HEK293 (cell line): ENCODE measurements around the gene HOXB7.

ENCODE experiments used
- ATF2 ChIP-seq: fragments of 450-650 bp; formaldehyde crosslinking; IDR thresholded peaks from 2 replicates; pipeline ENCODE4 v1.5.1; 2016; ENCODE audit warnings: missing biosample characterization, missing genetic modification characterization, low read depth
- GLI2 ChIP-seq: fragments of 450-650 bp; formaldehyde crosslinking; IDR thresholded peaks from 2 replicates; pipeline ENCODE4; 2017; ENCODE audit warnings: missing biosample characterization, missing genetic modification characterization, low read depth, borderline replicate concordance
- GLIS2 ChIP-seq: fragments of 450-650 bp; formaldehyde crosslinking; IDR thresholded peaks from 2 replicates; pipeline ENCODE4 v1.5.1; 2016; ENCODE audit warnings: missing biosample characterization, missing genetic modification characterization
- HOXC10 ChIP-seq: sonication (generic); formaldehyde crosslinking; IDR thresholded peaks from 2 replicates; pipeline ENCODE4 v1.8.1; 2023; ENCODE audit warnings: mild to moderate bottlenecking, missing genetic modification reagents
- KLF1 ChIP-seq: fragments of 450-650 bp; formaldehyde crosslinking; IDR thresholded peaks from 2 replicates; pipeline ENCODE4 v1.5.1; 2016; ENCODE audit warnings: missing biosample characterization, missing genetic modification characterization
- MYNN ChIP-seq: fragments of 450-650 bp; formaldehyde crosslinking; IDR thresholded peaks from 2 replicates; pipeline ENCODE4 v1.5.1; 2016; ENCODE audit warnings: missing biosample characterization, missing genetic modification characterization, borderline replicate concordance
- REST ChIP-seq: fragments of 450-650 bp; formaldehyde crosslinking; IDR thresholded peaks from 2 replicates; pipeline ENCODE4 v1.5.1; 2016; ENCODE audit warnings: missing biosample characterization, missing genetic modification characterization
- ZBTB20 ChIP-seq: fragments of 450-650 bp; formaldehyde crosslinking; IDR thresholded peaks from 2 replicates; pipeline ENCODE4 v1.5.1; 2016; ENCODE audit warnings: missing biosample characterization, missing genetic modification characterization
- ZBTB8A ChIP-seq: fragments of 450-650 bp; formaldehyde crosslinking; IDR thresholded peaks from 2 replicates; pipeline ENCODE4 v1.5.1; 2016; ENCODE audit warnings: missing biosample characterization, missing genetic modification characterization
- ZNF16 ChIP-seq: fragments of 450-650 bp; formaldehyde crosslinking; IDR thresholded peaks from 2 replicates; pipeline ENCODE4 v1.5.1; 2016; ENCODE audit warnings: low read depth, missing biosample characterization, missing genetic modification characterization
- ZNF174 ChIP-seq: fragments of 450-650 bp; formaldehyde crosslinking; IDR thresholded peaks from 2 replicates; pipeline ENCODE4 v1.5.0; 2017; ENCODE audit warnings: missing biosample characterization, mild to moderate bottlenecking, missing genetic modification characterization
- ZNF585B ChIP-seq: fragments of 450-650 bp; formaldehyde crosslinking; IDR thresholded peaks from 2 replicates; pipeline ENCODE4 v1.5.1; 2016; ENCODE audit warnings: missing biosample characterization, missing genetic modification characterization
- ZNF670 ChIP-seq: fragments of 450-650 bp; formaldehyde crosslinking; IDR thresholded peaks from 2 replicates; pipeline ENCODE4 v1.5.1; 2016; ENCODE audit warnings: missing biosample characterization, missing genetic modification characterization, low read depth
- ZNF707 ChIP-seq: fragments of 450-650 bp; formaldehyde crosslinking; IDR thresholded peaks from 2 replicates; pipeline ENCODE4 v1.5.1; 2016; ENCODE audit warnings: missing biosample characterization, missing genetic modification characterization
- ZNF776 ChIP-seq: fragments of 450-650 bp; formaldehyde crosslinking; IDR thresholded peaks from 2 replicates; pipeline ENCODE4 v1.5.0; 2017; ENCODE audit warnings: missing biosample characterization, missing genetic modification characterization, borderline replicate concordance
- ZSCAN23 ChIP-seq: fragments of 450-650 bp; formaldehyde crosslinking; IDR thresholded peaks from 2 replicates; pipeline ENCODE4 v1.5.1; 2016; ENCODE audit warnings: missing biosample characterization, missing genetic modification characterization
- ZSCAN30 ChIP-seq: fragments of 450-650 bp; IDR thresholded peaks from 2 replicates; pipeline ENCODE4 v1.5.1; 2018; ENCODE audit warnings: missing biosample characterization, mild to moderate bottlenecking, missing genetic modification characterization, moderate library complexity
- TF ChIP-seq, protein P1 (sequence below): fragments of 450-650 bp; formaldehyde crosslinking; IDR thresholded peaks from 2 replicates; pipeline ENCODE4 v1.5.1; 2016; ENCODE audit warnings: missing biosample characterization, missing genetic modification characterization, borderline replicate concordance
- TF ChIP-seq, protein P2 (sequence below): fragments of 450-650 bp; formaldehyde crosslinking; conservative IDR thresholded peaks from 2 replicates; pipeline ENCODE4 v1.5.1; 2016; ENCODE audit warnings: low read depth, missing biosample characterization, missing genetic modification characterization
- TF ChIP-seq, protein P3 (sequence below): fragments of 450-650 bp; formaldehyde crosslinking; IDR thresholded peaks from 2 replicates; pipeline ENCODE4 v1.5.1; 2016; ENCODE audit warnings: missing biosample characterization, missing genetic modification characterization

The HOXB7 gene

GRCh38 chr17:48646183-48647102 lies 35.6 kb upstream of the HOXB7 start (continued):
- TF ChIP-seq REST (tag by site-specific recombination) (no peak; the same call in 1 of the 2 replicates), ZNF16 (tag by site-specific recombination) (no peak), ZNF585B (0 out of 2 replicates have a peak, but pooled peaks have one; percentile 1), ZBTB8A (tag by site-specific recombination) (peak; percentile 85), HOXC10 (CRISPR knock-in tag) (no peak), ZNF174 (tag by site-specific recombination) (no peak), GLI2 (no peak), ZNF670 (tag by site-specific recombination) (no peak), ZSCAN23 (tag by site-specific recombination) (no peak), ZBTB20 (tag by site-specific recombination) (peak; percentile 97), ZSCAN30 (0 out of 2 replicates have a peak, but pooled peaks have one; percentile 25), ZNF776 (no peak), ZNF707 (tag by site-specific recombination) (no peak), GLIS2 (tag by site-specific recombination) (peak; percentile 86; the same call in 1 of the 2 replicates), ATF2 (tag by site-specific recombination) (no peak), KLF1 (tag by site-specific recombination) (peak; percentile 82), MYNN (tag by site-specific recombination) (no peak)
- TF ChIP-seq, protein P1, sequence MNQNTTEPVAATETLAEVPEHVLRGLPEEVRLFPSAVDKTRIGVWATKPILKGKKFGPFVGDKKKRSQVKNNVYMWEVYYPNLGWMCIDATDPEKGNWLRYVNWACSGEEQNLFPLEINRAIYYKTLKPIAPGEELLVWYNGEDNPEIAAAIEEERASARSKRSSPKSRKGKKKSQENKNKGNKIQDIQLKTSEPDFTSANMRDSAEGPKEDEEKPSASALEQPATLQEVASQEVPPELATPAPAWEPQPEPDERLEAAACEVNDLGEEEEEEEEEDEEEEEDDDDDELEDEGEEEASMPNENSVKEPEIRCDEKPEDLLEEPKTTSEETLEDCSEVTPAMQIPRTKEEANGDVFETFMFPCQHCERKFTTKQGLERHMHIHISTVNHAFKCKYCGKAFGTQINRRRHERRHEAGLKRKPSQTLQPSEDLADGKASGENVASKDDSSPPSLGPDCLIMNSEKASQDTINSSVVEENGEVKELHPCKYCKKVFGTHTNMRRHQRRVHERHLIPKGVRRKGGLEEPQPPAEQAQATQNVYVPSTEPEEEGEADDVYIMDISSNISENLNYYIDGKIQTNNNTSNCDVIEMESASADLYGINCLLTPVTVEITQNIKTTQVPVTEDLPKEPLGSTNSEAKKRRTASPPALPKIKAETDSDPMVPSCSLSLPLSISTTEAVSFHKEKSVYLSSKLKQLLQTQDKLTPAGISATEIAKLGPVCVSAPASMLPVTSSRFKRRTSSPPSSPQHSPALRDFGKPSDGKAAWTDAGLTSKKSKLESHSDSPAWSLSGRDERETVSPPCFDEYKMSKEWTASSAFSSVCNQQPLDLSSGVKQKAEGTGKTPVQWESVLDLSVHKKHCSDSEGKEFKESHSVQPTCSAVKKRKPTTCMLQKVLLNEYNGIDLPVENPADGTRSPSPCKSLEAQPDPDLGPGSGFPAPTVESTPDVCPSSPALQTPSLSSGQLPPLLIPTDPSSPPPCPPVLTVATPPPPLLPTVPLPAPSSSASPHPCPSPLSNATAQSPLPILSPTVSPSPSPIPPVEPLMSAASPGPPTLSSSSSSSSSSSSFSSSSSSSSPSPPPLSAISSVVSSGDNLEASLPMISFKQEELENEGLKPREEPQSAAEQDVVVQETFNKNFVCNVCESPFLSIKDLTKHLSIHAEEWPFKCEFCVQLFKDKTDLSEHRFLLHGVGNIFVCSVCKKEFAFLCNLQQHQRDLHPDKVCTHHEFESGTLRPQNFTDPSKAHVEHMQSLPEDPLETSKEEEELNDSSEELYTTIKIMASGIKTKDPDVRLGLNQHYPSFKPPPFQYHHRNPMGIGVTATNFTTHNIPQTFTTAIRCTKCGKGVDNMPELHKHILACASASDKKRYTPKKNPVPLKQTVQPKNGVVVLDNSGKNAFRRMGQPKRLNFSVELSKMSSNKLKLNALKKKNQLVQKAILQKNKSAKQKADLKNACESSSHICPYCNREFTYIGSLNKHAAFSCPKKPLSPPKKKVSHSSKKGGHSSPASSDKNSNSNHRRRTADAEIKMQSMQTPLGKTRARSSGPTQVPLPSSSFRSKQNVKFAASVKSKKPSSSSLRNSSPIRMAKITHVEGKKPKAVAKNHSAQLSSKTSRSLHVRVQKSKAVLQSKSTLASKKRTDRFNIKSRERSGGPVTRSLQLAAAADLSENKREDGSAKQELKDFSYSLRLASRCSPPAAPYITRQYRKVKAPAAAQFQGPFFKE (tag by site-specific recombination): 0 out of 2 replicates have a peak, but pooled peaks have one; percentile 23
- TF ChIP-seq, protein P2, sequence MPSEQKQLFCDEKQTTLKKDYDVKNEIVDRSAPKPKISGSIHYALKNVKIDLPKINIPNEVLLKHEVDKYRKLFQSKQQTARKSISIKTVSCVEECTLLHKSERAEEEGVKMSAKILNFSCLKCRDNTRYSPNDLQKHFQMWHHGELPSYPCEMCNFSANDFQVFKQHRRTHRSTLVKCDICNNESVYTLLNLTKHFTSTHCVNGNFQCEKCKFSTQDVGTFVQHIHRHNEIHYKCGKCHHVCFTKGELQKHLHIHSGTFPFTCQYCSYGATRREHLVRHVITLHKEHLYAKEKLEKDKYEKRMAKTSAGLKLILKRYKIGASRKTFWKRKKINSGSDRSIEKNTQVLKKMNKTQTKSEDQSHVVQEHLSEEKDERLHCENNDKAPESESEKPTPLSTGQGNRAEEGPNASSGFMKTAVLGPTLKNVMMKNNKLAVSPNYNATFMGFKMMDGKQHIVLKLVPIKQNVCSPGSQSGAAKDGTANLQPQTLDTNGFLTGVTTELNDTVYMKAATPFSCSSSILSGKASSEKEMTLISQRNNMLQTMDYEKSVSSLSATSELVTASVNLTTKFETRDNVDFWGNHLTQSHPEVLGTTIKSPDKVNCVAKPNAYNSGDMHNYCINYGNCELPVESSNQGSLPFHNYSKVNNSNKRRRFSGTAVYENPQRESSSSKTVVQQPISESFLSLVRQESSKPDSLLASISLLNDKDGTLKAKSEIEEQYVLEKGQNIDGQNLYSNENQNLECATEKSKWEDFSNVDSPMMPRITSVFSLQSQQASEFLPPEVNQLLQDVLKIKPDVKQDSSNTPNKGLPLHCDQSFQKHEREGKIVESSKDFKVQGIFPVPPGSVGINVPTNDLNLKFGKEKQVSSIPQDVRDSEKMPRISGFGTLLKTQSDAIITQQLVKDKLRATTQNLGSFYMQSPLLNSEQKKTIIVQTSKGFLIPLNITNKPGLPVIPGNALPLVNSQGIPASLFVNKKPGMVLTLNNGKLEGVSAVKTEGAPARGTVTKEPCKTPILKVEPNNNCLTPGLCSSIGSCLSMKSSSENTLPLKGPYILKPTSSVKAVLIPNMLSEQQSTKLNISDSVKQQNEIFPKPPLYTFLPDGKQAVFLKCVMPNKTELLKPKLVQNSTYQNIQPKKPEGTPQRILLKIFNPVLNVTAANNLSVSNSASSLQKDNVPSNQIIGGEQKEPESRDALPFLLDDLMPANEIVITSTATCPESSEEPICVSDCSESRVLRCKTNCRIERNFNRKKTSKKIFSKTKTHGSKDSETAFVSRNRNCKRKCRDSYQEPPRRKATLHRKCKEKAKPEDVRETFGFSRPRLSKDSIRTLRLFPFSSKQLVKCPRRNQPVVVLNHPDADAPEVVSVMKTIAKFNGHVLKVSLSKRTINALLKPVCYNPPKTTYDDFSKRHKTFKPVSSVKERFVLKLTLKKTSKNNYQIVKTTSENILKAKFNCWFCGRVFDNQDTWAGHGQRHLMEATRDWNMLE (tag by site-specific recombination): no peak
- TF ChIP-seq, protein P3, sequence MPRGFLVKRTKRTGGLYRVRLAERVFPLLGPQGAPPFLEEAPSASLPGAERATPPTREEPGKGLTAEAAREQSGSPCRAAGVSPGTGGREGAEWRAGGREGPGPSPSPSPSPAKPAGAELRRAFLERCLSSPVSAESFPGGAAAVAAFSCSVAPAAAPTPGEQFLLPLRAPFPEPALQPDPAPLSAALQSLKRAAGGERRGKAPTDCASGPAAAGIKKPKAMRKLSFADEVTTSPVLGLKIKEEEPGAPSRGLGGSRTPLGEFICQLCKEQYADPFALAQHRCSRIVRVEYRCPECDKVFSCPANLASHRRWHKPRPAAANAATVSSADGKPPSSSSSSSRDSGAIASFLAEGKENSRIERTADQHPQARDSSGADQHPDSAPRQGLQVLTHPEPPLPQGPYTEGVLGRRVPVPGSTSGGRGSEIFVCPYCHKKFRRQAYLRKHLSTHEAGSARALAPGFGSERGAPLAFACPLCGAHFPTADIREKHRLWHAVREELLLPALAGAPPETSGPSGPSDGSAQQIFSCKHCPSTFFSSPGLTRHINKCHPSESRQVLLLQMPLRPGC: 0 out of 2 replicates have a peak, but pooled peaks have one; percentile 16
